Measurements from ENCODE around the gene AHNAK. TPM values are rescaled to one million over a fixed set of nuclear protein-coding genes. Genes with fewer than 3 reads are reported as not detected.
A peak's percentile ranks its signal among the peaks of the same experiment; 100 is the strongest.

Gene AHNAK
- total RNA-seq, 1 experiment from 2014 or later = 281 TPM

DNA sequence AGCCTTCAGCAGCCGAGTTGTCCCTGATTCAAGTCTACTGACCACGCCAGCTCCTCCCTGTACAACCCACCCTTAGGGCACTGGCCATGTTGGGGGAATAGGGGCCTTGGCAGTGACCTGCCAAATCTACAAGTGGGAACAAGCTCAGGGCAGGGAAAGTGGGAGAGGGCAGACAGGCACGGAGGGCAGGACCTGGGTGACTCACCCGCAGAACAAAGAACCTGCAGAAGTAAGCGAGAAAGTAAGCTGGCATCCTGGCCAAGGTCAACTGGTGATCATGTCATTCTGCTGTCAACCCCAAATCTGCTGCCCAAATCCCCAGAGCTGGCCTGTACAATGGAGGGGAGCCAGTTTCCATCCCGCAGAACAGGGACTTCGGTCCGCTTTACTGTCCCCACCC, 135.6 kb downstream of the AHNAK start:
- DNase-seq (ENCODE audit: low spot score) = no peak

DNA sequence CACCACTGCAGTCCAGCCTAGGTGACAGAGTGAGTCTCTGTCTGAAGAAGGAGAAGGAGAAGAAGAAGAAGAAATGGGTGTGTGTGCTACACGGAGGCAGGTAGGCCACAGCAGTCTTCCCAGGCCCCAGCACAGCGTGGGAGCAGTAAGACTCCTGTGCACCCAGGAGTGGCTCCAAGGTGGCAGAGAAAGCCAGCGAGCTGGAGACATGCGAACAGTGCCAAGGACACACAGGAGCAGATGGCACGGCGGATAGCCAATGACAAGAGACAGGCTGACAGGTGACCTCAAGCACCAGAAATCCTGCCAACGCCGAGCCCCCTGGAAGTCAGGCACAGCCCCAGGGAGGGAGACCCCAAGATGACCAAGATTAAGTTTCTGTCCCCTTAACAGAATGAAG, 136.8 kb downstream of the AHNAK start:
- DNase-seq (ENCODE audit: low spot score) = no peak

DNA sequence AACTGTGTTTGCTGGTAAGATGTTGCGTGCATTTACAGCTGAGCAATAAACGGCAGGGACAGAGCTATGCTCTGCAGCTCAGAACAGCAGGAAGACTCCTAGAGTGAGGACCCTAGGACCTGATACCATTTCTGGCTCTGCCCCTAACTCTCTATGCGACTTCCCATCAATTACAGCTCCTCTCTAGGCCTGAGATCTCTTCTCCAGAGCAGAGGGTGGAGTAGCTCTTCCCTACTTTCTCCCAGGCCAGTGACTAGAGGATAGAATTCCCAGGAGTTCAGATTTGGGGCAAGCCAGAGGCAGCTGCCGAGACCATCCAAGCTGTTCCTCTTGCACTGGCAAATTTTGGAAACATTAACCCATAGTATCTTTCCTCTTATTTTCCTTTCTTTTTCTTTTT, 140.6 kb downstream of the AHNAK start:
- no peak for DNase-seq (ENCODE audit: low spot score)

GRCh38 chr11:62404901-62405300, 141.7 kb downstream of the AHNAK start:
- DNase-seq (ENCODE audit: low spot score) = no peak

DNA sequence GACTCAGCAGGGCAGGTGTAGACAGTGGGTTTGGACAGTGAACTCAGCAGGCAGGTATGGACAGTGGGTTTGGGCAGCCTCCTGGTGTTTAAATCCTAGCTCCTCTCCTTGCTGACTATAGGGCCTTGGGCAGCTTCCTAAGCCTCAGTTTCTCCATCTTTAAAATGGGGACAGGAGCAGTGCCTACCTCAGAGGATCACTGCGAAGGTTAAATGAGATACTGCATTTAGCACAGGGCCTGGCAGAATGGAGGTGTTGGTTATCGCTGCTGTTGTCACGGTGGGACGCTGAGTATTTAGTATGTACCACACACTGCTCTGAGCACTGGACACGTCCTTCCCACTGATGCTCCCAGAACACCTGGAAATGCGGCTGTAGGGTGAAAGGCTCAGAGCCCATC, 142.2 kb downstream of the AHNAK start:
- DNase-seq (ENCODE audit: low spot score) = no peak

GRCh38 chr11:62402960-62403730, 143.5 kb downstream of the AHNAK start:
- no peak for DNase-seq (ENCODE audit: low spot score)

DNA sequence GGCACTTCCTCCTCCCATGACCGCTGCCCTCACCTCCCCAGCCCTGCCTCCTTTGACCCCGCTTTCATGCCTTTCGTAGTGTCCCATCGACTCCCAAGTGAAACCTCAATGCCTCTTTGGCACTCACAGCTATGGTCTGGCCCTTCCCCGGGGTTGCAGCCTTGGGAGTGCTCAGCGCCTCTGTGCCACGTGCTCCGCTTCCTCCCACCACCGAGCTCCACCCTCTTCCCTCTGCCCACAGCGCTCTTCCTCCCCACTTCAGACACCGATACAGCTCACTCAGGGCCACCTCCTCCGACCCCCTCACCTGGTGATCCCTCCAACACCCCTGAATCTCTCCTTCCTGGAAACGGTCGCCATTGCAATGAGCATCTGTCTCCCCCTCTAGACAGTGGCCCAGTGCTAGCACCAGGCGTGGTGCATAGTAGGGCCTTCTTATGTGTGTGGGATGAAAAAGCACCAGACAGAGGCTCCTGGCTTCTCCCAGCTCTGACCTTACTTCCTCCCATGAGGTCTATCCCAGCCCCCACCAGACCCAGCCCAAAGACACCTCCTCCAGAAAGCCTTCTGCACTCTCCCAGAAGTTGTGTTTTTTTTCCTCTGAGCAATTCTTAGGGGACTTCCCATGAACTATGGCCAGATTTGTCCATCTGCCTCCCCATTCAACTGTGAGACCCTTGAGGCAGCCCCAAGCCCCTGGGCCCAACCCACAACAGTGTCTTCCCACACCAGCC, 144.2 kb downstream of the AHNAK start:
- DNase-seq (ENCODE audit: low spot score) = no peak

DNA sequence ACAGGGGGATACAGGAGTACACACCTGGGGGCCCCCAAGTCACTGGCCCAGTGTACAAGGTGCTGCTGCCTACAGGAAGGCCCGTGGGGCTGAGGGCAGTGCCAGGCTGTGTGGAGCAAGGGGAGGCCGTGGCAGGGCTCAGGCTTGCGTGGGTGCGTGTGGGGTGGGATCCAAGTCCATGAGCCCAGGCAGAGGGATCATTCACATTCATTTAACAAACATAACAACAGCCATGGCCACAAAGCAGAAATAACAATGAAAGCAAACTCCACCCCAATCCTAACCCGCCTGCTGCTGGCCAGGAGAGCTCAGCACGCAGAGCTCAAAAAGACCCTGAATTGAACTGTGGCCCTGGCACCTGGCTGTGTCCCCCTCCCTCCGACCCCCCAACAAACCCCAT, 144.8 kb downstream of the AHNAK start:
- no peak for DNase-seq (ENCODE audit: low spot score)

DNA sequence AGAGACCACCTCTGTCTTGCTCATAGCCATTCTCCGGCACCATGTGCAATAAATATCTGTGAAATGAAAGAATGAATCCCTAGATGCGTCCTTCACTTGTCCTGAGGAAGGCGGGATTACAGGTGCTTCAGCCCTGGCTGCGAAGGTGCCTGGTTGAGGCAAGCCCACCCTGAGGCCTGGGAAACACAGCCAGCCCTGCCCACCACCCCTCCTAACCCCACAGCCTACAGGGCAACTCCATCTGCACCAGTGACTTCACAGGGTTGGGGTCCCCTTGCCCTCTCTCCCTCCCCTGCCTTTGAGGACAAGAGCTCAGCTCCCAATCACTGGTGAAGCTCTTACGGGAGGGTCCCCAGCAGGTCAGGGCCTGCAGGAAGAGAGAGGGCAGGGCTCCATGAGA, 145.2 kb downstream of the AHNAK start:
- DNase-seq (ENCODE audit: low spot score) = no peak

DNA sequence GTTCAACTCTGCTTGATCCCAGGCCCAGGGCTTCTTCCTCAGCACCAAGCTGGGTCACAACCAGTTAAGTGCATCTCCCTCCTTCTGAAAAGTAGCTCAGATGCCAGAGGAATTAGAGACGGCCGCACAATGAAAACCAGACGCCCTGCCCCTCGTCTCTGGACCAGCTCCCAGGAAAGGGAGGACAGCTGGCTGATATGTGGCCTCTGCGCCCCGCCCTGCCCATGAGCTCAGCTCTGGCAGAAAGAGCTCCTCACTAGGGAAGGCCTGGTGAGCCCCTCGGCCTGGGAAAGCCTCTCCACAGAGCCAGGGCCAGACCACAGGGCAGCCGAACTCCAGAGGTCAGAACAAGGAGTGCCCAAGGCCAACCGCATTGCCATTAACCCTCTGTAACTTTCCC, 145.8 kb downstream of the AHNAK start:
- no peak for DNase-seq (ENCODE audit: low spot score)

DNA sequence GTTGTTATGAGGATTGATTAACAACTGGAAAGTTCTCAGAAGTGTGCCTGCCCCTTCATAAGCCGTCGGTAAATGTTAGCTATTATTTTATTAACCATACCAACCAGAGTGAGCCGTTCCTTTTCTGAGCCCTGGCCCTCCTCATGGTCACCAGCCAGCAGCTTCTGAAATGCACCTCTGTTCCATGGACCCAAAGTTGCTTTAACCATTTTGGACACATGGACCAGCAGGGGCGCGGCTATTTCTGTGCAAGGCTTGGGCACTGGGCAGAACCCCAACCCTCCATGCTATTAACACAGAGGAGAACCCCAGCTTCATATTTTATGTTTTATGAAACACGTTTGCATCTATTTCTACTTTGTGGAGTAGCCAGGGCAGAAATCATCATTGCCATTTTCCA, 146.3 kb downstream of the AHNAK start:
- DNase-seq (ENCODE audit: low spot score) = no peak

DNA sequence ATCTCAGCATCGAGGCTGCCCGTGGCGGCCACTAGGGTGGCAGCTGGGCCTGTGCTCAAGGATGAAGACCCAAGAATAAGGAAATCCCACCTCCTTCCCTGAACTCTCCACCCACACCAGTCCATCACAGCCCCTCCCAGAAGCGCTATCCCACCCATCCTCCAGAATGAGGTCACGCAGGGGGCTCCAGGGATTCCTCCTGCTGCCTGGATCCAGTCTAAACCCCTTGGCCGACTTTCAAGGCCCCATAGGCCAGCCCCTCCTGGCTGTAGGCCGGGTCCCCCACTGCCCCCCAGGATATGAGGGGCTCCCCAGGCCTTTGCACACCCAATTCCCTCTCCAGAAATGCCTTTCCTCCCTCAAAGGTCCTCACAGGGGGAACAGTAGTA, 146.7 kb downstream of the AHNAK start:
- DNase-seq (ENCODE audit: low spot score) = no peak

DNA sequence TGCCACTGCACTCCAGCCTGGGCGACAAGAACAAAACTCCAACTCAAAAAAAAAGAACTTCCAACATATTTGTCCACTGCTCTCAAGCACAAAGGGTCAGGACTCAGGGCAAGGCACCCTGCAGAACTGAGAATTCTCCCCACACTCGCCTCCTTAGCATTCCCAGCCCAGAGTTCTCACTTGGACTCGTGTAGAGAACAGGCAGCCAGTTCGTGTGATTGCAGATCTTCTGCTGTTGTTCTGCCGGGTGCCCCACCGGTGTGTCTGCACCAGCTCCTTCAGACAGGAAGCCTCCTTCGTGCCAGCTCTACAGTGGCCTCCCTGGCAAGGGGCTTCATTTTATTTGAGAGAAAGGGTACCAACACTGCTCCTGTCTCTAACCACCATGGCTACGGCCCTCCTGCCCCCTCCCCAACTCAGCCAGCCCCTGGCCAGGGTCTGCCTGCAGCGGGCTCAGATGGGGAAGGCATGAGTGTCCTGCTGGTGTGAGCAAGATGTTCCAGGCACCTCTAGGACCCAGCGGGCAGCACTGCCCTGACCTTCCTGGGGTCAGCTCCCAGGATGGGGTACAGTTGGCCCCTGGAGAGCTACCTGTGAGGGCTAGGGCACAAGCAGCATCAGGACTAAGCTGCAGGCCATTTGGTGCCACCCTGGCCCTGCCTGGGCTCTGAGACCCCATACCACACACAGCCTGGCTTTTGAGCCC, 147.3 kb downstream of the AHNAK start:
- no peak for DNase-seq (ENCODE audit: low spot score)

GRCh38 chr11:62398011-62398994, 148.3 kb downstream of the AHNAK start:
- no peak for DNase-seq (ENCODE audit: low spot score)

GRCh38 chr11:62395885-62396551, 150.6 kb downstream of the AHNAK start:
- DNase-seq (ENCODE audit: low spot score) = no peak

DNA sequence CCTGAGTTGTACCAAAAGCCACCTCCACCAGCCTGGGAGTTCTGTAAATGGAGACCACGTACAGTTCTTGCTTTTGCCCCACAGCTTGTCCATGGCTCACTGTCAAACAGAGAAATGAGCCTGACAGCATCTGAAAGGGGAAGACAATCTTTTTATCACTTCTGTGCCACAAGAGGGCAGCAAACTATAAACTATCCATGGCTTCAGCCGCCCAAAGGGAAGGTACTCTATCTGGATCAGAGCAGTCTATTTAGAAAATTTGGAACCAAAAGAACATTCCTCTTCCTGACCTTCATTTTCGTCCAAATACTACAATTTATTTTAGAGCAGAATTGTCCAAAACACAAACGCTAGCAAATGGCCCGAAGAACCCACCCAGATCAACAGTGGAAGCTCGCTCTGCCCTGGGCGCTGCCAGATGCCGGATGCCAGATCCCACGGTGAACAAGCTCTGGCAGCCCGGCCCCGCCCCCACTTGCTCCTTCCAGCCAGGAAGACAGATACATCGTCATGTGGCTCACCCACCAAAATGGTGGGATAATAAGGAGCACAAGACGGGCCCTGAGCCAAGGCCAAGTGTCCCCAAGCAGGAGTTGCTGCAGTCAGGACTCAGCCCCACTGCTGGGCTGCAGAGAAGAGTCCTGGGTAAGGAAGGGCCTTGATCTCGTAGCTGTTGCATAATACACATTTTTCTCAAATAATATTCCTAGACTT, 151.6 kb downstream of the AHNAK start:
- peak; percentile 92 for DNase-seq (ENCODE audit: low spot score)

DNA sequence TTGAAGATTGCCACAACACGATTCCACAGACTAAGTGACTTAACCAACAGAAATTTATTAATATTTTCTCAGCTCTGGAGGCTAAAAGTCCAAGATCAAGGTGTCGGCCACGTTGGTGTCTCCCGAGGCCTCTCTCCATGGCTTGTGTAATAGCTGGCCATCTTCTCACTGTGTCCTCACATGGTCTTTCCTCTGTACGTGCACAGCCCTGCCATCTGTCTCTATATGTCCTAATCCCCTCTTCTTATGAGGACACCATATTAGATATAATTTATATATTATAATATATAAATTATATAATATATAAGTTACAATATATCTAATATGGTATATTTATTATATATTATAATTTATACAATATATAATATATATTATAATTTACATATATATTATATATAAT, 152.9 kb downstream of the AHNAK start:
- DNase-seq (ENCODE audit: low spot score) = no peak

GRCh38 chr11:62393061-62393611, 153.5 kb downstream of the AHNAK start:
- DNase-seq (ENCODE audit: low spot score) = peak; percentile 77

DNA sequence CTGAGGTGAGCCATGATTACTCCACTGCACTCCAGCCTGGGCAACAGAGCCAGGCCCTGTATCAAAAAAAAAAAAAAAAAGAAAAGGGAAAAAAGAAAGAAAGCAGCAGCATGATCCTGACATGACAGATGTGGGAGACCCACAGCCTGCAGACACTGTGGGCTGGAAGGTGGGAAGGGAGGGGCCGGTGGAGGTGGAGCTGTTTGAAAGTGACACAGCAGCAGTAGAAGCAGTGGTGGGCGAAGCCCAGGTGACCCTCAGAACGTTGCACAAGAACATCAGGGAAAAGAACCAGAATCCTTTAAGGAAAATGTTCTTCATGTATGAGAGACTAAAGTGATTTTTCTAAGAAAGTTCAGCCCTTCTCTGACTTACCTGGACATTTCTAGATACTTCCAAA, 154.1 kb downstream of the AHNAK start:
- no peak for DNase-seq (ENCODE audit: low spot score)

All from HT-29 (cell line).